GM23338 (cell line): ENCODE measurements around the gene STX16. TPM values are rescaled to one million over a fixed set of nuclear protein-coding genes. Genes with fewer than 3 reads are reported as not detected.

Source experiments
- ATAC-seq: fragments of 200-7000 bp; cut with Tn5 transposase; 3 replicates; pipeline ENCODE4 v1.9.1; 2020
- DNase-seq: peaks from one replicate; pipeline ENCODE4 v3.0.0-alpha.2; 2015; ENCODE audit warnings: low spot score
- H2AFZ ChIP-seq: fragments of 200-600 bp; sonication (generic); 2 replicates; pipeline ENCODE4 v1.8.0; 2016; ENCODE audit warnings: antibody characterized with exemption, mild to moderate bottlenecking, moderate library complexity
- H3F3A ChIP-seq: fragments of 200-600 bp; sonication (generic); replicated peaks from 2 replicates; pipeline ENCODE4 v1.8.0; 2017; ENCODE audit warnings: antibody characterized with exemption, mixed run types, low read depth
- H3K27ac ChIP-seq: fragments of 200-600 bp; sonication (generic); 2 replicates; pipeline ENCODE4 v1.6.1; 2016; ENCODE audit warnings: low read depth
- H3K27me3 ChIP-seq: fragments of 200-600 bp; sonication (generic); 2 replicates; pipeline ENCODE4 v1.8.0; 2016; ENCODE audit warnings: mild to moderate bottlenecking, mixed run types, moderate library complexity; ENCODE audit not compliant: insufficient read depth
- H3K36me3 ChIP-seq: fragments of 200-600 bp; sonication (generic); 2 replicates; pipeline ENCODE4 v1.8.0; 2016; ENCODE audit warnings: mild to moderate bottlenecking; ENCODE audit not compliant: insufficient read depth
- H3K4me1 ChIP-seq: fragments of 200-600 bp; sonication (generic); 2 replicates; pipeline ENCODE4 v1.8.0; 2016; ENCODE audit warnings: mild to moderate bottlenecking, moderate library complexity; ENCODE audit not compliant: insufficient read depth
- H3K4me2 ChIP-seq: fragments of 200-600 bp; sonication (generic); 2 replicates; pipeline ENCODE4 v1.7.1; 2017; ENCODE audit warnings: mixed run types
- H3K4me3 ChIP-seq: fragments of 200-600 bp; sonication (generic); 2 replicates; pipeline ENCODE4 v1.6.1; 2016; ENCODE audit warnings: mixed run types
- H3K79me2 ChIP-seq: fragments of 200-600 bp; sonication (generic); replicated peaks from 2 replicates; pipeline ENCODE4 v1.8.0; 2017; ENCODE audit warnings: mild to moderate bottlenecking; ENCODE audit not compliant: insufficient read depth
- H3K9me2 ChIP-seq: fragments of 200-600 bp; sonication (generic); 2 replicates; pipeline ENCODE4 v1.8.0; 2017; ENCODE audit not compliant: insufficient read depth
- H4K20me1 ChIP-seq: fragments of 200-600 bp; sonication (generic); replicated peaks from 2 replicates; pipeline ENCODE4 v1.8.0; 2017; ENCODE audit warnings: mild to moderate bottlenecking; ENCODE audit not compliant: insufficient read depth
- H3K27ac Mint-ChIP-seq: 2 replicates; pipeline ENCODE4 v1.8.0; 2020; ENCODE audit warnings: inconsistent platforms, mild to moderate bottlenecking, moderate library complexity, mixed read lengths
- H3K27me3 Mint-ChIP-seq: 3 replicates; pipeline ENCODE4 v1.8.0; 2022; ENCODE audit warnings: low read depth, mild to moderate bottlenecking, moderate library complexity, mixed read lengths, inconsistent platforms; ENCODE audit not compliant: insufficient read depth, poor library complexity
- H3K36me3 Mint-ChIP-seq: 3 replicates; pipeline ENCODE4 v1.8.0; 2021; ENCODE audit warnings: low read depth, mild to moderate bottlenecking, inconsistent platforms, moderate library complexity, mixed read lengths
- H3K4me1 Mint-ChIP-seq: 3 replicates; pipeline ENCODE4 v1.8.0; 2020; ENCODE audit warnings: mild to moderate bottlenecking, inconsistent platforms, mixed read lengths
- H3K4me3 Mint-ChIP-seq: 3 replicates; pipeline ENCODE4 v1.8.0; 2021; ENCODE audit warnings: moderate library complexity, mild to moderate bottlenecking, inconsistent platforms, mixed read lengths
- H3K9me3 Mint-ChIP-seq: 3 replicates; pipeline ENCODE4 v1.8.0; 2020; ENCODE audit warnings: moderate library complexity, mild to moderate bottlenecking, inconsistent platforms, mixed read lengths
- CREB1 ChIP-seq: fragments of 250-450 bp; sonication (Bioruptor Pico); IDR thresholded peaks from 2 replicates; pipeline ENCODE4 v1.5.0; 2020; ENCODE audit warnings: low read depth, mild to moderate bottlenecking, moderate library complexity
- CTCF ChIP-seq, 2 experiments: fragments of 200-600 bp in 1 of 2; sonication (generic) in 1 of 2; conservative IDR thresholded peaks; 2 replicates each; pipeline versions ENCODE4 v1.5.1 to v1.6.1; 2016 to 2017; ENCODE audit warnings: antibody characterized with exemption in 2 of 2, low read depth in 2 of 2, mild to moderate bottlenecking in 2 of 2, moderate library complexity in 1 of 2
- ETS1 ChIP-seq: IDR thresholded peaks from 2 replicates; pipeline ENCODE4 v1.6.1; 2016; ENCODE audit warnings: antibody characterized with exemption
- JUNB ChIP-seq: IDR thresholded peaks from one replicate; pipeline ENCODE4 v1.6.1; 2016; ENCODE audit warnings: antibody characterized with exemption; ENCODE audit not compliant: unreplicated experiment
- POLR2AphosphoS5 ChIP-seq: IDR thresholded peaks from 2 replicates; pipeline ENCODE4 v1.6.1; 2016; ENCODE audit warnings: antibody characterized with exemption, low read depth
- REST ChIP-seq: IDR thresholded peaks from one replicate; pipeline ENCODE4 v1.6.1; 2018; ENCODE audit warnings: antibody characterized with exemption; ENCODE audit not compliant: unreplicated experiment
- ZNF331 ChIP-seq: fragments of 250-450 bp; sonication (Bioruptor Pico); IDR thresholded peaks from 2 replicates; pipeline ENCODE4 v1.5.0; 2020; ENCODE audit warnings: low read depth, mild to moderate bottlenecking, moderate library complexity
- ZNF462 ChIP-seq: fragments of 250-450 bp; sonication (Bioruptor Pico); IDR thresholded peaks from 2 replicates; pipeline ENCODE4 v1.5.0; 2020; ENCODE audit warnings: mild to moderate bottlenecking, moderate library complexity
- polyA plus RNA-seq: library from polyadenylated mRNA; unstranded; fragments of >200 nt; fragmentation: Nextera tagmentation; extraction: Ambion mirVana; gene quantifications from 2 replicates; pipeline ENCODE4 v1.2.1, GENCODE V29; 2016
- total RNA-seq: library from RNA; depleted of rRNA; stranded (reverse); fragments of >200 nt; shearing (Covaris generic); gene quantifications from 2 replicates; pipeline ENCODE4 v1.2.3, GENCODE V29; 2014

STX16 gene
- total and polyA plus RNA-seq, 2 experiments from 2014 or later = 31.2 to 70.5 TPM

- Histone ChIP-seq H3K4me2 (no peak overlapping the region), H3K36me3 (no peaks in the 10 kb centered on the region), H3K27me3 (peaks cover 6% of the 10 kb centered on the region), H3K9me2 (no peaks in the 10 kb centered on the region), H3K27ac (no peak overlapping the region), H3F3A (no peaks in the 10 kb centered on the region), H3K79me2 (no peaks in the 10 kb centered on the region), H2AFZ (no peak overlapping the region; the same call in 1 of the 2 replicates), H4K20me1 (no peaks in the 10 kb centered on the region), H3K4me3 (no peak overlapping the region), H3K4me1 (no peaks in the 10 kb centered on the region)
- no peak overlapping the region for H3K4me3 Mint-ChIP-seq
- H3K27me3 Mint-ChIP-seq = peaks cover 4% of the 10 kb centered on the region
- H3K27ac Mint-ChIP-seq = no peak overlapping the region
- peaks cover 10% of the 10 kb centered on the region for H3K36me3 Mint-ChIP-seq
- H3K4me1 Mint-ChIP-seq = no peaks in the 10 kb centered on the region; the same call in 1 of the 3 replicates
- ATAC-seq = no peak
- DNase-seq = no peak
- H3K9me3 Mint-ChIP-seq = peaks cover 27% of the 10 kb centered on the region
- TF ChIP-seq POLR2AphosphoS5 (no peak), CREB1 (CRISPR knock-in tag) (no peak), ETS1 (no peak), CTCF (conservative IDR thresholded peaks at IDR 0.05; ENCODE audit: low read depth in 2 of 2) (no peak), ZNF462 (no peak), ZNF331 (CRISPR knock-in tag) (no peak), REST (no peak), JUNB (no peak)
These were observed 37.8 kb upstream of the STX16 start for GRCh38 chr20:58613061-58613854.
